Measurements from ENCODE around the gene RNF126.

- TF ChIP-seq CTCF (conservative IDR thresholded peaks at IDR 0.05; ENCODE audit: low read depth, low read length) (no peak), MAFK (IDR thresholded peaks at IDR 0.05; ENCODE audit: low read depth, low read length) (no peak), POLR2A (IDR thresholded peaks at IDR 0.05; ENCODE audit: low read depth, low read length) (no peak), ELK1 (IDR thresholded peaks at IDR 0.05; ENCODE audit: borderline replicate concordance, low read depth, low read length) (no peak), RFX5 (IDR thresholded peaks at IDR 0.05; ENCODE audit: low read depth, low read length) (no peak), FOS (IDR thresholded peaks at IDR 0.05; ENCODE audit: low read depth, low read length) (no peak), MAZ (IDR thresholded peaks at IDR 0.05; ENCODE audit: borderline replicate concordance, low read depth, low read length) (no peak), SMC3 (IDR thresholded peaks at IDR 0.05; ENCODE audit: low read depth, low read length) (no peak), USF2 (IDR thresholded peaks at IDR 0.05; ENCODE audit: low read depth, low read length) (no peak), BHLHE40 (IDR thresholded peaks at IDR 0.05; ENCODE audit: low read depth, low read length) (no peak), CEBPB (IDR thresholded peaks at IDR 0.05; ENCODE audit: low read depth, low read length) (no peak), RAD21 (IDR thresholded peaks at IDR 0.05; ENCODE audit: low read length) (no peak), CHD1 (IDR thresholded peaks at IDR 0.05; ENCODE audit: low read depth, low read length) (no peak)
Measured at GRCh38 chr19:644363-644762, 18.7 kb downstream of the RNF126 start.
